GM19035 (cell line): ENCODE data around the gene CASK.

Source experiments
- ATAC-seq: cut with Tn5 transposase; IDR thresholded peaks from one replicate; pipeline ENCODE4 v1.9.1; 2021; ENCODE audit not compliant: unreplicated experiment

Gene CASK

GRCh38 chrX:41478381-41478911, 444.9 kb downstream of the CASK start:
- ATAC-seq: no peak

DNA sequence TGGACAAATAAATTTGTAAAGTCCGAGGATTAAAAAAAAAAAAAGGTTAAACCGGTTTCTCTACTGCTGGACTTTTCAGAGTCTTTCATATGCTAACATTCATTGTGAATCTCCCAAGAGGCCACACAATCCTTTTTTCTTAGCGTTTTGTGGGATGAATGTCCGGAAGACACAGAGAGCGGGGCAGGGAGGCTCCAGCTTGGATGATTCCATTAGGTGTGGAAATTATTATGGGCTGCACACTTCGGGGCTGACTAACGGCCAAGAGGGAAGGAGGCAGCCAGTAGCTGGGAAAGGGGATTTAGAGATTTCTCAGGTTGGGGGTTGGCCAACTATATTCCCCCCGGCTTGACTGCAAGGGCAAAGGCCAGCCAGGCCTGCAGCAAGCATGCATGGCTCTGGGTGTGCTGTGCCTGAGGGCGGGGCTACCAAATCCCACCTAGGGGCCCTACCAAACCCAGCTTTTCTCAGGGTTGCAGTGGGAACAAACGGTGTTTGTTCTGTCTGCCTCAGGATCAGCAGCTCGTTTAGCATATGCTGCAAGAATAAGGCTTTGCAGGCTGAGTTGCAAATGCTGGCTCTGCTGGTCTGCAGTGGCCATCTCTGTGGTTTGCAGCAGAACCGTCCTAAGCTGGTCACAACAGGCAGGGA, 447.6 kb downstream of the CASK start:
- ATAC-seq: no peak

GRCh38 chrX:41475191-41475590, 448.2 kb downstream of the CASK start:
- no peak for ATAC-seq

DNA sequence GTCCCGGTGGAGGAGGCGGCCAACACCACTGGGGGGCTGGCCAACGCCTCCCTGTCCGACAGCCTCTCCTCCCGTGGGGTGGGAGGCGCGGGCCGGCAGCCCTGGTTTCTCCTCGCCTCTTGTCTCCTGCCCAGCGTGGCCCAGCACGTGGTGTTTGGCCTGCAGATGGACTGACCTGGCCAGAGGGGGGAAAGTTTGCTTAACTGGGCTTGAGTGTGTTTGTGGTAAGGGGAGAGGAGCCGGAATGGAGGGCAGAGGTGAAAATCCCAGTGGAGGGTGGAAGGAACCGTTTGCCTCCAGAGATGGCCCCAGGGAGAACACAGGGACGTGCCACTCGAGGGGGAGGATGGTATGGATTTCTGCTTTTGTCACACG, 448.6 kb downstream of the CASK start:
- ATAC-seq: no peak

DNA sequence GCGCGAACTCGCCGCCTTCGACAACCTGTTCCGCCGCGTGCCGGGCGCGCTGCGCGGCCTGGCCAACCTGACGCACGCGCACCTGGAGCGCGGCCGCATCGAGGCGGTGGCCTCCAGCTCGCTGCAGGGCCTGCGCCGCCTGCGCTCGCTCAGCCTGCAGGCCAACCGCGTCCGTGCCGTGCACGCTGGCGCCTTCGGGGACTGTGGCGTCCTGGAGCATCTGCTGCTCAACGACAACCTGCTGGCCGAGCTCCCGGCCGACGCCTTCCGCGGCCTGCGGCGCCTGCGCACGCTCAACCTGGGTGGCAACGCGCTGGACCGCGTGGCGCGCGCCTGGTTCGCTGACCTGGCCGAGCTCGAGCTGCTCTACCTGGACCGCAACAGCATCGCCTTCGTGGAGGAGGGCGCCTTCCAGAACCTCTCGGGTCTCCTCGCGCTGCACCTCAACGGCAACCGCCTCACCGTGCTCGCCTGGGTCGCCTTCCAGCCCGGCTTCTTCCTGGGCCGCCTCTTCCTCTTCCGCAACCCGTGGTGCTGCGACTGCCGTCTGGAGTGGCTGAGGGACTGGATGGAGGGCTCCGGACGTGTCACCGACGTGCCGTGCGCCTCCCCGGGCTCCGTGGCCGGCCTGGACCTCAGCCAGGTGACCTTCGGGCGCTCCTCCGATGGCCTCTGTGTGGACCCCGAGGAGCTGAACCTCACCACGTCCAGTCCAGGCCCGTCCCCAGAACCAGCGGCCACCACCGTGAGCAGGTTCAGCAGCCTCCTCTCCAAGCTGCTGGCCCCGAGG, 449.2 kb downstream of the CASK start:
- no peak for ATAC-seq

GRCh38 chrX:41472231-41472815, 451.0 kb downstream of the CASK start:
- no peak for ATAC-seq

DNA sequence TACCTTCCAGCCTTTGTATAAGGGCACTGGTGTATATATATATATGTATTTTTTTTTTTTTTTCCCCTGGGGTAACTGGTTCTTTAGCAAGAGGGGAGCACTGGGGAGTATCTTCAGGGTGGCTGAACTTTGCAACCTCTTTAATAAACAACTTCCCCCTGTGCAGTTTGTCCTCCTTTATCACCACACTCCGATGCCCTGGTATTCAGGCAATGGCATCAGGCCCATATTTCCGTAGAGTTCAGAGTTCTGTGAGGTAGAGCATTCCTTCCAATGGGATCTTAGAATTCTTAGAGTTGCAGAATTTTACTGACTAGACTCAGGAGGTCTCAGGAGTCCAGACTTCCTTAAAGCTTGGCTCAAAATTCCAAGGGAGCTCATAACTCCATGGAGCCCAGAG, 451.6 kb downstream of the CASK start:
- no peak for ATAC-seq

GRCh38 chrX:41470706-41471105, 452.6 kb downstream of the CASK start:
- ATAC-seq: no peak

GRCh38 chrX:41468647-41469323, 454.6 kb downstream of the CASK start:
- ATAC-seq: no peak
